Measurements from ENCODE around the gene MIX23. TPM values are rescaled to one million over a fixed set of nuclear protein-coding genes. Genes with fewer than 3 reads are reported as not detected.

MIX23 gene
- total RNA-seq, 1 donor from 2014 or later: 33.2 TPM

DNA sequence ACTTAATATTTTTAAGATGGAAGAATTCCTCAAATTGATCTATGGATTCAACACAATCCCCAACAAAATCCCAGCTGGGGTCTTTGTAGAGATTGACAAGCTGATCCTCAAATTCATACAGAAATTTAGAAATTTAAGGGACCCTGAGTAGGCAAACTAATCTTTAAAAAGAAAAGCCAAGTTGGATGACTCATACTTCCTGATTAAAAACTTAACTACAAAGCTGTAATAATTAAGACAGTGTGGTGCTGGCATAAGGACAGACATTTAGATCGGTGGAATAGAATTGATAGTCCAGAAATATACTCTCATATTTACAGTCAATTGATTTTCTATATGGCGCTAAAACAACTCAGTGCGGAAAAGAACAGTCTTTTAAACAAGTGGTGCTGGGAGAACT is 12.6 kb upstream of the MIX23 start:
- no peak for DNase-seq (ENCODE audit: low spot score)
- H3K4me3 Mint-ChIP-seq (ENCODE audit: unreplicated experiment): no peak overlapping the region
- peaks cover 3% of the 10 kb centered on the region for H3K27me3 Mint-ChIP-seq (ENCODE audit: unreplicated experiment)
- H3K4me1 Mint-ChIP-seq (ENCODE audit: unreplicated experiment): no peaks in the 10 kb centered on the region
- no peaks in the 10 kb centered on the region for H3K9me3 Mint-ChIP-seq (ENCODE audit: unreplicated experiment)
- H3K36me3 Mint-ChIP-seq (ENCODE audit: low read depth, unreplicated experiment): no peaks in the 10 kb centered on the region
- no peak overlapping the region for H3K27ac Mint-ChIP-seq (ENCODE audit: unreplicated experiment)
- TF ChIP-seq, protein P1, sequence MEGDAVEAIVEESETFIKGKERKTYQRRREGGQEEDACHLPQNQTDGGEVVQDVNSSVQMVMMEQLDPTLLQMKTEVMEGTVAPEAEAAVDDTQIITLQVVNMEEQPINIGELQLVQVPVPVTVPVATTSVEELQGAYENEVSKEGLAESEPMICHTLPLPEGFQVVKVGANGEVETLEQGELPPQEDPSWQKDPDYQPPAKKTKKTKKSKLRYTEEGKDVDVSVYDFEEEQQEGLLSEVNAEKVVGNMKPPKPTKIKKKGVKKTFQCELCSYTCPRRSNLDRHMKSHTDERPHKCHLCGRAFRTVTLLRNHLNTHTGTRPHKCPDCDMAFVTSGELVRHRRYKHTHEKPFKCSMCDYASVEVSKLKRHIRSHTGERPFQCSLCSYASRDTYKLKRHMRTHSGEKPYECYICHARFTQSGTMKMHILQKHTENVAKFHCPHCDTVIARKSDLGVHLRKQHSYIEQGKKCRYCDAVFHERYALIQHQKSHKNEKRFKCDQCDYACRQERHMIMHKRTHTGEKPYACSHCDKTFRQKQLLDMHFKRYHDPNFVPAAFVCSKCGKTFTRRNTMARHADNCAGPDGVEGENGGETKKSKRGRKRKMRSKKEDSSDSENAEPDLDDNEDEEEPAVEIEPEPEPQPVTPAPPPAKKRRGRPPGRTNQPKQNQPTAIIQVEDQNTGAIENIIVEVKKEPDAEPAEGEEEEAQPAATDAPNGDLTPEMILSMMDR (IDR thresholded peaks at IDR 0.05; ENCODE audit: unreplicated experiment): no peak

DNA sequence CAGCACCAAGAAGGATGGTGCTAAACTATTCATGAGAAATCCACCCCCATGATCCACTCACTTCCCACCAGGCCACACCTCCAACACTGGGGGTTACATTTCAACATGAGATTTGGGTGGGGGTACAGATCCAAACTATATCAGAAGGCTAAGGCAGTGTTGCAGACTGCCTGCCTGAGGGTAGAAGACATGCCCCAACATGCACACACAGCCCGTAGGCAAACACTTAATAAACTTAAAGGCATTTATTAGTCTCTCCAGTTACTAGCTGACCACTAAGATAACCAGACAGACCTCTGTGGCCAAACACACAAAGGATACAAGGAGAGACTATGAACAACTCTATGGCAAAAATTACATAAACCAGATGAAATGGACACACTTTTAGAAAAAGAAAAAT is 11.1 kb upstream of the MIX23 start:
- no peaks in the 10 kb centered on the region for H3K36me3 Mint-ChIP-seq (ENCODE audit: low read depth, unreplicated experiment)
- H3K27ac Mint-ChIP-seq (ENCODE audit: unreplicated experiment): no peak overlapping the region
- H3K27me3 Mint-ChIP-seq (ENCODE audit: unreplicated experiment): peaks cover 3% of the 10 kb centered on the region
- TF ChIP-seq, protein P1 (IDR thresholded peaks at IDR 0.05; ENCODE audit: unreplicated experiment): no peak
- H3K9me3 Mint-ChIP-seq (ENCODE audit: unreplicated experiment): no peaks in the 10 kb centered on the region
- no peak for DNase-seq (ENCODE audit: low spot score)
- H3K4me1 Mint-ChIP-seq (ENCODE audit: unreplicated experiment): no peaks in the 10 kb centered on the region
- no peak overlapping the region for H3K4me3 Mint-ChIP-seq (ENCODE audit: unreplicated experiment)

DNA sequence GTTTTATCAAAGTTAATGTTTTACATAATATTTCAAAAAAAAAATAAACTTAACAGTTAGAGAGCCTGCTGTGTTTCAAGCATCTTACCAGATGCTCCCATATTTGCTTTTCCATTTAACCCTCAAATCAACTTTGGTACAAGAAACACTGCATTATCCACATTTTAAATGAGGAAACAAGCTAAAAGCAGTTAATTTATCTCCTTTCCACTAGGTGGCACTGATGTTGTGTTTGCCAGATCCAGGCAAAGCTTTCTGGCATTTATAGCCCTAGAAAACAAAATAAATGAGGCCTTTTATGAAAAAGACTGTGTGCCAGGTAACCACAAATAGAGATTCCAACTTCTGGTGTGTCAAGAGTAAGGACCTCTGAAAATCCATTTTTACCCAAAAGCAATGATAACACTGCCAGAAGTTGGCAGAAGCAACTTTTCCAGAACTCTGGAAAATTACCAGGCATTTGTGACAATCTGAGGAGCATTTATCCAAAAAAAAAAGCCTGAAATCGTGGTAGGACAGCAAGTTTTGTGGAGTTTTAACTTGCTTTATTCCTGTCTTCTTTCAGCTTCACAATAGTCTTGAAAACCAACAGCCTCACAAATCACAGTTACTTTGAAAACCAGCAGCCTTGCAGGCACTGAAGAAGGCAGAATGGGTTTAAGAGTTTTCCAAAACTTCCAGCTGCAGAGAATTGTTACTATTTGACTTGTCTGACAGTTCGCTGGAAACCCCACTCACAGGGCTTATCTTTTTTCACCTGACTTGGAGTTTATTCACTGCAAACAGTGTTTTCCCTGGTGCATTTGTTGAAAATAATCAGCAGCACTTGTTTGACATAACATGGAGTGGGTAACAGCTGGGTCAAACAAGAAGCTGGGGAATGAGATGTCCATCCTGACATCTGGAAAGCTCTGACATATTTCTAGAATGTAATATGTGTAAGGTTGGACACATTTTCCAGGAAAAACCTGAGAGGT is 10.1 kb upstream of the MIX23 start:
- peak; percentile 8 for DNase-seq (ENCODE audit: low spot score)

DNA sequence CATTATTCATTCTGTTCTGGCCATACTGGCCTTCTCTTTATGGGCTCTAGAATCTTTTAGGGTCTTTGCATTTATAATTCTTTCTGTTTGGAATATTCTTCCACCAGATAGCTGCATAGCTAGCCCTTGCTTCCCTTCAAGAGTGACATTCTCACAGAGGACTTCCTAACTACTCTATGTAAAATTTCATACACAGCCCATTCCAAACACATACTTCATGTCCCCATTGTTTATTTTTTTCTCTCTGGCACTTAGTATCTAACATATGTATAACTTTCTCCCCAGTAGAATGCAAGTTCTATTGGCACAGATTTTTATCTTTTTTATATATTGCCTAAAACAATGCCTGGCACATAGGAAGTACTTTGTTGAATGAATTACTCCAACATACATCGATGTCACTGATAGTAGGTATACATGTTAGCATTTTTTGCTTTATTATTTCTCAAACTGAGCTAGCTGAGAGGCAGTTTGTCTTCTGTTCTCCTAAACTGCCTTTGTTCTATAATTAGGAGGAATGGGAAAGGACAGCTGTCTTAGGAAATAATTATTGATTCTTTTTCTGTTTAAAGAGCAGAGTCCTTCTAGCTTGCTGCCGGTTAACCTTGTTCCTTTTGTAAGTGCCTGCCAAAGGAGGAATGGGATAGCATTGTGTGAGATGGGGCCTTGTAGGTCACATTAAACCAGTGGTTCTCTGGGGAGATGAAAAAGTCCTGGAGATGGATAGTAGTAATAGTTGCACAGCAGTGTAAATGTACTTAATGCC is 8.8 kb upstream of the MIX23 start:
- H3K4me1 Mint-ChIP-seq (ENCODE audit: unreplicated experiment): no peaks in the 10 kb centered on the region
- peaks cover 3% of the 10 kb centered on the region for H3K27me3 Mint-ChIP-seq (ENCODE audit: unreplicated experiment)
- H3K27ac Mint-ChIP-seq (ENCODE audit: unreplicated experiment): no peak overlapping the region
- no peak overlapping the region for H3K4me3 Mint-ChIP-seq (ENCODE audit: unreplicated experiment)
- no peak for DNase-seq (ENCODE audit: low spot score)
- TF ChIP-seq, protein P1 (IDR thresholded peaks at IDR 0.05; ENCODE audit: unreplicated experiment): no peak
- no peaks in the 10 kb centered on the region for H3K9me3 Mint-ChIP-seq (ENCODE audit: unreplicated experiment)
- H3K36me3 Mint-ChIP-seq (ENCODE audit: low read depth, unreplicated experiment): no peaks in the 10 kb centered on the region

More for the DNA sequence above, 10.1 kb upstream of the MIX23 start:
- TF ChIP-seq, protein P1 (IDR thresholded peaks at IDR 0.05; ENCODE audit: unreplicated experiment): peak; percentile 80
- Mint-ChIP-seq H3K9me3 (ENCODE audit: unreplicated experiment) (no peaks in the 10 kb centered on the region), H3K27ac (ENCODE audit: unreplicated experiment) (no peak overlapping the region), H3K4me1 (ENCODE audit: unreplicated experiment) (no peaks in the 10 kb centered on the region), H3K36me3 (ENCODE audit: low read depth, unreplicated experiment) (no peaks in the 10 kb centered on the region), H3K4me3 (ENCODE audit: unreplicated experiment) (no peak overlapping the region), H3K27me3 (ENCODE audit: unreplicated experiment) (peaks cover 3% of the 10 kb centered on the region)
